Type B pancreatic cell (in vitro differentiated cells): ENCODE measurements around the gene TRPM1. TPM values are rescaled to one million over a fixed set of nuclear protein-coding genes. Genes with fewer than 3 reads are reported as not detected.

ENCODE experiments used
- DNase-seq: peaks from one replicate; pipeline ENCODE4 v3.0.0; 2021; ENCODE audit warnings: mixed read lengths; ENCODE audit not compliant: unreplicated experiment; ENCODE audit errors: extremely low spot score
- H3K27ac Mint-ChIP-seq: 2 replicates; pipeline ENCODE4 v1.8.0; 2021; ENCODE audit warnings: mild to moderate bottlenecking, mixed read lengths
- H3K27me3 Mint-ChIP-seq: 2 replicates; pipeline ENCODE4 v1.8.0; 2021; ENCODE audit warnings: mixed read lengths
- H3K36me3 Mint-ChIP-seq: 2 replicates; pipeline ENCODE4 v1.8.0; 2021; ENCODE audit warnings: mixed read lengths
- H3K4me1 Mint-ChIP-seq: one replicate; pipeline ENCODE4 v1.8.0; 2021; ENCODE audit warnings: mixed read lengths; ENCODE audit not compliant: unreplicated experiment
- H3K4me3 Mint-ChIP-seq: 2 replicates; pipeline ENCODE4 v1.8.0; 2021; ENCODE audit warnings: mild to moderate bottlenecking, mixed read lengths
- H3K9me3 Mint-ChIP-seq: 2 replicates; pipeline ENCODE4 v1.8.0; 2021; ENCODE audit warnings: mixed read lengths
- CTCF ChIP-seq: fragments of 200-600 bp; sonication (generic); conservative IDR thresholded peaks from 2 replicates; pipeline ENCODE4 v1.5.0; 2021; ENCODE audit warnings: antibody characterized with exemption, mild to moderate bottlenecking
- total RNA-seq: library from RNA; stranded (reverse); gene quantifications from 2 replicates; pipeline ENCODE4 v1.2.1, GENCODE V29; 2021; ENCODE audit warnings: low replicate concordance

The TRPM1 gene
- total RNA-seq, 1 donor from 2014 or later, result 9.5 TPM

- Mint-ChIP-seq H3K27ac (no peak overlapping the region), H3K9me3 (no peaks in the 10 kb centered on the region), H3K4me1 (peaks cover 12% of the 10 kb centered on the region), H3K36me3 (no peaks in the 10 kb centered on the region), H3K4me3 (no peak overlapping the region), H3K27me3 (no peaks in the 10 kb centered on the region)
- no peak for DNase-seq
- no peak for TF ChIP-seq CTCF
These were observed 15.2 kb downstream of the TRPM1 start for GRCh38 chr15:31086344-31086743.

- TF ChIP-seq CTCF, result no peak
- Mint-ChIP-seq H3K9me3 (no peaks in the 10 kb centered on the region), H3K27ac (no peak overlapping the region), H3K4me3 (no peak overlapping the region), H3K4me1 (peaks cover 7% of the 10 kb centered on the region), H3K36me3 (no peaks in the 10 kb centered on the region), H3K27me3 (no peaks in the 10 kb centered on the region)
- no peak for DNase-seq
These were observed 16.2 kb downstream of the TRPM1 start for GRCh38 chr15:31085359-31085758.

GRCh38 chr15:31084176-31084575 is 17.3 kb downstream of the TRPM1 start:
- no peak for TF ChIP-seq CTCF
- Mint-ChIP-seq H3K27me3 (no peaks in the 10 kb centered on the region), H3K9me3 (no peaks in the 10 kb centered on the region), H3K4me1 (peaks cover 11% of the 10 kb centered on the region), H3K4me3 (no peak overlapping the region), H3K27ac (no peak overlapping the region), H3K36me3 (no peaks in the 10 kb centered on the region)
- no peak for DNase-seq

- Mint-ChIP-seq H3K27me3 (no peaks in the 10 kb centered on the region), H3K27ac (no peak overlapping the region), H3K4me1 (peaks cover 11% of the 10 kb centered on the region), H3K36me3 (no peaks in the 10 kb centered on the region), H3K4me3 (no peak overlapping the region), H3K9me3 (no peaks in the 10 kb centered on the region)
- TF ChIP-seq CTCF, result no peak
- DNase-seq, result no peak
These were observed 18.1 kb downstream of the TRPM1 start for GRCh38 chr15:31083370-31083780.

GRCh38 chr15:31082771-31083369 is 18.7 kb downstream of the TRPM1 start:
- no peak for TF ChIP-seq CTCF
- H3K4me3 Mint-ChIP-seq, result no peak overlapping the region
- no peak overlapping the region for H3K27ac Mint-ChIP-seq
- H3K4me1 Mint-ChIP-seq, result peaks cover 11% of the 10 kb centered on the region
- no peaks in the 10 kb centered on the region for H3K9me3 Mint-ChIP-seq
- no peaks in the 10 kb centered on the region for H3K36me3 Mint-ChIP-seq
- no peak for DNase-seq
- H3K27me3 Mint-ChIP-seq, result no peaks in the 10 kb centered on the region
